Left lung (tissue), 10 donors: ENCODE measurements around the gene THBD. TPM values are rescaled to one million over a fixed set of nuclear protein-coding genes. Genes with fewer than 3 reads are reported as not detected.
A peak's percentile ranks its signal among the peaks of the same experiment; 100 is the strongest.

Experiments used
- ATAC-seq: fragments of 200-7000 bp; cut with Tn5 transposase; one replicate; pipeline ENCODE4 v1.9.1; 2020; ENCODE audit warnings: moderate library complexity
- DNase-seq, 4 donors: peaks; one replicate each; pipeline ENCODE4 v3.0.0-alpha.2; 2013 to 2020
- H3K27ac ChIP-seq, 2 donors: fragments of 200-600 bp; sonication (generic) in 1 of 2; one replicate each; pipeline versions ENCODE4 v1.5.0 to v1.8.0; 2020 to 2021
- H3K27me3 ChIP-seq, 2 donors: fragments of 200-600 bp; sonication (generic) in 1 of 2; one replicate each; pipeline versions ENCODE4 v1.5.0 to v1.8.0; 2020 to 2021
- H3K36me3 ChIP-seq, 2 donors: fragments of 200-600 bp; sonication (generic) in 1 of 2; one replicate each; pipeline versions ENCODE4 v1.5.0 to v1.8.0; 2020 to 2021
- H3K4me1 ChIP-seq, 2 donors: fragments of 200-600 bp; one replicate each; pipeline ENCODE4 v1.8.0; 2021
- H3K4me3 ChIP-seq, 2 donors: fragments of 200-600 bp; sonication (generic) in 1 of 2; one replicate each; pipeline versions ENCODE4 v1.5.0 to v1.8.0; 2020 to 2021; ENCODE audit warnings: mild to moderate bottlenecking in 1 of 2
- H3K9me3 ChIP-seq, 2 donors: fragments of 200-600 bp; sonication (generic) in 1 of 2; one replicate each; pipeline versions ENCODE4 v1.5.0 to v1.8.0; 2020 to 2021
- CTCF ChIP-seq, 2 donors: fragments of 200-600 bp; sonication (generic) in 1 of 2; IDR thresholded peaks; one replicate each; pipeline versions ENCODE4 v1.5.0 to v1.8.0; 2021; ENCODE audit warnings: antibody characterized with exemption in 2 of 2
- intact Hi-C, 2 donors: fragments of 100-400 bp; cut with DNase I; formaldehyde crosslinking; loops; one replicate each; pipeline versions ENCODE4 v1.11.2 to v1.14.2; 2022
- polyA plus RNA-seq, 6 donors: library from polyadenylated mRNA; unstranded; fragments of 120-200 nt; gene quantifications; one replicate each; pipeline ENCODE4 v1.2.1, GENCODE V29; 2013; ENCODE audit not compliant: insufficient read length in 6 of 6
- total RNA-seq, 2 donors: library from RNA; stranded (reverse); fragmentation: NEBNext Ultra II Directional; extraction: Animal tissue kit (Norgen Biotek cat#: 25700); gene quantifications; one replicate each; pipeline ENCODE4 v1.2.1, GENCODE V29; 2021
- donor health status: DM: no; HTN: yes; CAD: no.
- donor health status: DM: no; HTN: no; CAD: no.

THBD gene
- total and polyA plus RNA-seq, 8 donors, result 27.3 to 77.4 (median 47.2) TPM

DNA sequence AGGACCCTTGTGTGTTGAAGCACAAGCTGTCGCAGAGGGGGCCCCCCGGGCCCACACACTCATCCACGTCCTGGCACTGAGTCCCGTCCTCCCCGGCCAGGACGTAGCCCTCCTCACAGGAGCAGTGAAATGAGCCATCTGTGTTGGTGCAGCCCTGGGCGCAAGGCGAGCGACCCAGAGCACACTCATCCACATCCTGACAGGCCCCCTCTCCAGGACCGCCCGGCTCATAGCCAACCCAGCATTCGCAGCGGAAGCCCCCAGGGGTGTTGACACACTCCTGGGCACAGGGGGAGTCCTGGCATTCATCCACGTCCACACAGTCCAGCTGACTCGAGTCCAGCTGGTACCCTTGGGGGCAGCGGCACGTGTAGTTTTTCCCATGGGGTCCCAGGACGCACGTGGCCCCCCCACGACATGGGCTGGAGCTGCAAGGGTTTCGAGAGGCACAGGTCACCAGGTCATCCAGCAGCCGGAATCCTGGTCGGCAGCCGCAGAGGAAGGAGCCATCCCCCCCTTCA is 35.4 kb upstream of the THBD start:
- Histone ChIP-seq H3K9me3 (no peaks in the 10 kb centered on the region), H3K36me3 (peaks cover 0 to 4% of the 10 kb centered on the region in 2 donors), H3K4me1 (peaks cover 0 to 82% of the 10 kb centered on the region in 2 donors), H3K27me3 (no peaks in the 10 kb centered on the region), H3K27ac (peak overlapping the region; percentile 74 to 95), H3K4me3 (peak overlapping the region; percentile 22 to 57)
- intact Hi-C loops, result no loop called here
- no peak for ATAC-seq
- DNase-seq, result no peak
- no peak for TF ChIP-seq CTCF (IDR thresholded peaks at IDR 0.05)

- TF ChIP-seq CTCF (IDR thresholded peaks at IDR 0.05), result no peak
- no peaks in the 10 kb centered on the region for H3K27me3 ChIP-seq
- peaks cover 0 to 4% of the 10 kb centered on the region in 2 donors for H3K36me3 ChIP-seq
- peak overlapping the region; percentile 22 to 57 for H3K4me3 ChIP-seq
- no peak for DNase-seq
- peaks cover 0 to 88% of the 10 kb centered on the region in 2 donors for H3K4me1 ChIP-seq
- ATAC-seq, result no peak
- intact Hi-C loops, result no loop called here
- no peaks in the 10 kb centered on the region for H3K9me3 ChIP-seq
- peak overlapping the region; percentile 74 to 95 for H3K27ac ChIP-seq
Observed at GRCh38 chr20:23084282-23084844, 34.9 kb upstream of the THBD start.

DNA sequence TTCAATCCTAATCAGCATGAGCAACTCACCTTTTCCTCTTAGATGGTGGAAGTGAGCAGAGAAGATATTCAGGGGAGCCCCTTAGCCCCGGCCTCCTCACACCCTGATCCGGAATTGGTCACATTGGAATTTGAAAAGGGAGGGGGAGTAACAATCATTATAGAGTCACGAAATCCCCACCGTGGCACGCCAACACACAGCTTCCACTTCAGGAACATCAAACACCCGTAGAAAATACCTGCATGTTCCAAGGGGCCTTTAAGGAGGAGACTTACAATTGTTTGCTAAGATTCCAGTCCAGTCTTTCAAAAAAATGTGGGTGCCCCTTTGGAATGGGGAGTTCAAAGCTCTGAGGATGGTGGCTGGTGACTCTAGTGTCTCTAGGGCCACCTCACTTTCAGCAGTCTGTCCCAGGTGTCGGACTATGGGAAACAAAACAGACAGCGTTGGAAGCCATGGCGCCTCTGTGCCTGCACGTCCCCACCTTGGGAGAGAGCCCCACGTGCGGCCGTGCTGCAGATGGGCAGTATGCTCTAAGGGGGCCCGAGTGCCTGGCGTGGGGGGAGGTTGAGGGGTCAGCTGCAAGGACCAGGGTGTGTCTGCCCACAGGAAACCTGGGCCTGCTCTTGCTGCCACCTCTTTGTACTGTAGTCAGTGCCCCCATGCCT is 34.2 kb upstream of the THBD start:
- H3K9me3 ChIP-seq, result no peaks in the 10 kb centered on the region
- intact Hi-C loops, result no loop called here
- H3K4me3 ChIP-seq, result peak overlapping the region; percentile 22 to 57
- H3K27me3 ChIP-seq, result no peaks in the 10 kb centered on the region
- no peak for TF ChIP-seq CTCF (IDR thresholded peaks at IDR 0.05)
- peaks cover 0 to 4% of the 10 kb centered on the region in 2 donors for H3K36me3 ChIP-seq
- ATAC-seq, result peak; percentile 2
- H3K27ac ChIP-seq, result peak overlapping the region; percentile 74 to 95
- DNase-seq, result no peak
- peaks cover 0 to 94% of the 10 kb centered on the region in 2 donors for H3K4me1 ChIP-seq

- peak overlapping the region; percentile 74 to 95 for H3K27ac ChIP-seq
- DNase-seq (peak in 3 of 4 donors; percentile 58 to 85 (median 80)), ATAC-seq (peak; percentile 85)
- no peaks in the 10 kb centered on the region for H3K27me3 ChIP-seq
- H3K4me3 ChIP-seq, result peak overlapping the region; percentile 22 to 57
- peaks cover 0 to 4% of the 10 kb centered on the region in 2 donors for H3K36me3 ChIP-seq
- peaks cover 0 to 99% of the 10 kb centered on the region in 2 donors for H3K4me1 ChIP-seq
- H3K9me3 ChIP-seq, result no peaks in the 10 kb centered on the region
- intact Hi-C loops, result no loop called here
- no peak for TF ChIP-seq CTCF (IDR thresholded peaks at IDR 0.05)
Observed at GRCh38 chr20:23082846-23083552, 33.5 kb upstream of the THBD start.
